Stimulated activated CD8-positive, alpha-beta memory T cell treated with anti-CD3 and anti-CD28 coated beads, Interleukin-12 subunit alpha, Interleukin-12 subunit beta, amount 100 ng/mL, for 4 hours (primary cell): ENCODE results near the gene SEMA4D.

ENCODE experiments used
- DNase-seq: peaks from one replicate; pipeline ENCODE4 v3.0.0-alpha.2; 2020; ENCODE audit warnings: low read depth

The SEMA4D gene

DNA sequence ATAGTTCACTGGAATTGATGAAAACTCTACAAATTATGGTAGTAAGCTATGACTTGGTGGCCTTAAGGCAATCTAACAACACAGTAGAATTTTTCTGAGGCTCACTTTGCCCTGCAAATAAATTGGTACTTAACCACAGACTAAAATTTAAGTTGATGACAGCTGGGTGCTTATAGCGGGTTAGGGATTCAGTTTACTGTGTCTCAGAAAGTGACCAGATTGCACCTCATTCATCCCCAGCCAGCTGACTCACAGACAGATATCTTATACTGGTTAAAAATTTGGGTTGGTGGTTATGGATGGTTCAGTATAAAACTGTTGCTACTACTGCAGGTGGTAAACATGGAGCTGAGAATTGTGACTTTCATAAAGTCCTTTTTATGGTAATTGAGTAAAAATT, 184.1 kb downstream of the SEMA4D start:
- DNase-seq = no peak

DNA sequence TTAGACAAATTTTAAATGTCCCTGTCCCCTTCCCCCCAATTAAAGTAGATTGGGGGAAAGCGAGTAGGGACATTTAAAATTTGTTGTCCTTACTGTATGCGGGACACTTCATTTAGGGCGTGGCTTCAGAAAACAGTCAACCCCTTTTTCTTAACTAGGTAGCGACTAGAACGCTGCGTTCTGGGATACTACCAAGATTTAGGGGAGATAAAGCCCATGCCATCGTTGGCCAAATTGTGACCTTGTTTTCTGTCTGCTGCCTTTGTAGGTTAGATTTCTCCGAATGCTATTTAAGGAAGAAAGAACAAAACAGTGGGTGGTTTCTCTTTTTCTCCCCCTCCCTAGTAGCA, 185.7 kb downstream of the SEMA4D start:
- DNase-seq = no peak

- DNase-seq = peak; percentile 21
Observed at GRCh38 chr9:89311346-89312221, 186.3 kb downstream of the SEMA4D start.
